ENCODE results near the gene SPG7.

Gene SPG7

GRCh38 chr16:89545831-89546574, 37.8 kb downstream of the SPG7 start:
- in situ Hi-C loops (cut with MboI; ENCODE audit: low sequenced_read_pairs): no loop called here

- in situ Hi-C loops (cut with MboI; ENCODE audit: low sequenced_read_pairs): no loop called here
Measured at GRCh38 chr16:89546781-89547180, 38.6 kb downstream of the SPG7 start.

- in situ Hi-C loops (cut with MboI; ENCODE audit: low sequenced_read_pairs): no loop called here
Measured at GRCh38 chr16:89547291-89547690, 39.1 kb downstream of the SPG7 start.

GRCh38 chr16:89547860-89548259, 39.7 kb downstream of the SPG7 start:
- in situ Hi-C loops (cut with MboI; ENCODE audit: low sequenced_read_pairs): no loop called here

GRCh38 chr16:89548344-89549006, 40.3 kb downstream of the SPG7 start:
- in situ Hi-C loops (cut with MboI; ENCODE audit: low sequenced_read_pairs): no loop called here

- in situ Hi-C loops (cut with MboI; ENCODE audit: low sequenced_read_pairs): no loop called here
Measured at GRCh38 chr16:89549007-89549700, 41.0 kb downstream of the SPG7 start.

- in situ Hi-C loops (cut with MboI; ENCODE audit: low sequenced_read_pairs): no loop called here
Measured at GRCh38 chr16:89550421-89551007, 42.3 kb downstream of the SPG7 start.

- in situ Hi-C loops (cut with MboI; ENCODE audit: low sequenced_read_pairs): no loop called here
Measured at GRCh38 chr16:89552329-89552728, 44.1 kb downstream of the SPG7 start.

GRCh38 chr16:89552913-89553312, 44.7 kb downstream of the SPG7 start:
- in situ Hi-C loops (cut with MboI; ENCODE audit: low sequenced_read_pairs): no loop called here

- in situ Hi-C loops (cut with MboI; ENCODE audit: low sequenced_read_pairs): no loop called here
Measured at GRCh38 chr16:89553733-89554132, 45.5 kb downstream of the SPG7 start.

GRCh38 chr16:89554343-89554742, 46.1 kb downstream of the SPG7 start:
- in situ Hi-C loops (cut with MboI; ENCODE audit: low sequenced_read_pairs): no loop called here

GRCh38 chr16:89555265-89555664, 47.1 kb downstream of the SPG7 start:
- in situ Hi-C loops (cut with MboI; ENCODE audit: low sequenced_read_pairs): no loop called here

GRCh38 chr16:89555780-89556179, 47.6 kb downstream of the SPG7 start:
- in situ Hi-C loops (cut with MboI; ENCODE audit: low sequenced_read_pairs): no loop called here

- in situ Hi-C loops (cut with MboI; ENCODE audit: low sequenced_read_pairs): no loop called here
Measured at GRCh38 chr16:89556750-89557689, 48.8 kb downstream of the SPG7 start.

GRCh38 chr16:89557690-89558490, 49.7 kb downstream of the SPG7 start:
- in situ Hi-C loops (cut with MboI; ENCODE audit: low sequenced_read_pairs): no loop called here

GRCh38 chr16:89560378-89561141, 52.4 kb downstream of the SPG7 start, which contains the start of gene RPL13:
RPL13 (plus strand) TSS chr16:89560682; CDS start chr16:89560960, 278 bp downstream.
- in situ Hi-C loops (cut with MboI; ENCODE audit: low sequenced_read_pairs): no loop called here

- in situ Hi-C loops (cut with MboI; ENCODE audit: low sequenced_read_pairs): no loop called here
Measured at GRCh38 chr16:89561142-89561883, 53.1 kb downstream of the SPG7 start.

Data from HL-60/S4 treated with retinoic acid at 250 ng/mL for 4 days and 3 days (cell line).